Inflammatory macrophage treated with lipopolysaccharide for 4 hours (primary cell): ENCODE data around the gene PDRG1.
"Not testable (repeated sequence)": the region's sequence is repeated elsewhere in the genome, so short reads cannot be mapped to it uniquely, and the experiment has no call there.

Source experiments
- DNase-seq: peaks from one replicate; pipeline ENCODE4 v3.0.0-alpha.2; 2020

The PDRG1 gene

DNA sequence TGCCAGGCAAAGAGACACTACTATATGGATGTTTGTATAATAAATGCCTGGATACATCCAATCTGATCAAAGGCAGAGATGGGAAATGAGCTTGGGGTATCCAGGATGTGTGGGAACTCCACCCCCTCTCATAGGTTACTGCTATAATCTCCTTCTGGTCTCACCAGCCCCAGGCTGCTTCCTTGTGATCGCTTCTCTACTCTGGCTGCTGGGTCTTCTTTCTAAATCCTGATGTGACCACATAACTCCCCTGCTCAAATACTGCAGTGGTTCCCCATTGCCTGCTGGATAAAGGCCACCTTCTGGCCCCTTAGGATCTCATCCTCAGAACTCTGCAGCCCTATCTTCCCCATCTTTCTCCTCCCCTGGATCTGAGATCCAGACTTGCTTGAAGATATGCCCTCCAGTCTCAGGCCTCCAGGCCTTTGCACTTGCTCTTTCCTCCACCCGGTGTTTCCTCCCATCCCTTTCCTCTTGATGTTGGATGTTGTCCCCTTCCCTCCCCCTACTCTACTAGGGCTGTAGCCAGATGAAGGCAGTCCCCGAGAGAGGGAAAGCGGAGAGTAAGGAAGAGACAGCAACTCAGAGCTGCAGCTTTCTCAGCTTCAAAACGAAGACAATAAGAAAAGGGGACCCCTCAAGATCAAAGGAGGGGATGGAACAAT lies 15.3 kb upstream of the PDRG1 start:
- no peak for DNase-seq

DNA sequence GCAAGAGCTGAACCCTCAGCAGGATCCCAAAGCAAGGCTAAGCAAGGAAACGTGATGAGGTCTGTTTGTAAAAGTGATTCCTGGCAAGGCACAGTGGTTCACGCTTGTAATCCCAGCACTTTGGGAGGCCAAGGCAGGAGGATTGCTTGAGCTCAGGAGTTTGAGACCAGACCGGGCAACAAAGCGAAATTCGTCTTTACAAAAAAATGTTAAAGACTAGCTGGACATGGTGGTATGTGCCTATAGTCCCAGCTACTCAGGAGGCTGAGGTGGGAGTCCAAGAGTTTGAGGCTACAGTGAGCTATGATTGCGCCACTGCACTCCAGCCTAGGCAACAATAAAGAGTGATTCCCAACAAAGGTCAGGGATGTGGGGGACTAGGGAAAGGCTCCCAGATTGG lies 12.0 kb upstream of the PDRG1 start:
- DNase-seq, result no peak

DNA sequence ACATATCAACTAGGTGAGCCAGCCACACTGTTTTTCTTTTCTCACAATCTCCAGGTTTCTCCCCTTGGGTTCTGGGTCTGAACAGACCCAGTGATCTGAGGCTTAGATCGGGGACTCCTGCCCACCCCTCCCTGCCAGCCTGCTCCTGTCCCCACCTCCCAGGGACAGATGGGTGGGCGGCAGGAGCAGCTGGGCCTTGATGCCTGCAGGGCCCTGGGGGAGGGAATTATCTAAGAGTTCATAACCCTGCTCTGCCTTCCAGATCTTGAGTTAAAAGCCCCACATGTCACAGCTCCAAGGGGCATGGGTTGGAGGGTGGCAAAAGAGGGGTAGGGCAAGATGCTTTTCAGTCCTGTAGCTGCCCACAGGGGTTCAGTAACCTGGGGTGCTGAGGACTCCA lies 10.9 kb upstream of the PDRG1 start:
- no peak for DNase-seq

DNA sequence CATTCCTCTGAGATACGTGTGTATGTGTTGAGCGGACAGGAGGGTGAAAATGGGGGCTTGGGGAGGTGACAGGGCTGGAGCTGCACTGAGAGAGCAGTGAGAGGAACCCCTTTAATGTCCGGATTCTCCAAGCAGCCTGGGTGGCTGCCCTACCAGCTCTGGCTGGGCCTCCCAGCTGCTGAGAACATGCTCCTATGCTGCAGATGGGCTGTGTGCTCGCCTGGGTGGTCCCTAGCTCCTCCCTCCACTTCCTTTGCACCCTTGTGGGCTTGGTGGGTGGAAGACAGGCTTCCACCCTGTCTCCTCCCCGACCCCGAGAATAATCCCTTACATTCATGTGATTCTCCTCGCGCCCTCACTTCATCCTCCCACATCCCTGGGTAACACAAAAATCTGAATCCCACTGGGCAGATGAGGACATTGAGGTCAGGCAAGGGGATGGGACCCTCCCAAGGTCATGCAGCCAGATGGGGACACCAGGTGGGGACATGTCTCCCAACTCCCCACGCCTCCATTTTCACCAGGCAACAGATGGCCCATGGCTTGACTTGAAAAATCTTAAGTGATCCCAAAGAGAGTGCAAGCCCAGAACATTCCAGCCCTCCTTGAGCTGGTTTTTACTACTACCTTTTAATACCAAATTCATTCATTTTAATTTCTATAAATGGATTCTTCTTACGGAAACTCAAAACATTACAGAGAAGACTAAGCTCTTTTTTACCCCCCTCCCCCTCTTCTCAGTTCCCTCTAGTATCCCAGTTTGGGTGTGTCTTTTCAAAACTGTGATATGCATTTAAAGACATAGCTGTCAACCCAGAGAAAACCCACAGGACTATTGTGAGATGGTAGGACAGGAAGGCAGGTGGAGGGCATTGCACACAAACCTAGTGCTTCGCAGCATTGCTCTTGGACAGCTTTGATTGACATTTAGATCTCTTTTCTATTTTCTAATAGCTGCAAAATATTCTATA lies 5.0 kb upstream of the PDRG1 start:
- no peak for DNase-seq

DNA sequence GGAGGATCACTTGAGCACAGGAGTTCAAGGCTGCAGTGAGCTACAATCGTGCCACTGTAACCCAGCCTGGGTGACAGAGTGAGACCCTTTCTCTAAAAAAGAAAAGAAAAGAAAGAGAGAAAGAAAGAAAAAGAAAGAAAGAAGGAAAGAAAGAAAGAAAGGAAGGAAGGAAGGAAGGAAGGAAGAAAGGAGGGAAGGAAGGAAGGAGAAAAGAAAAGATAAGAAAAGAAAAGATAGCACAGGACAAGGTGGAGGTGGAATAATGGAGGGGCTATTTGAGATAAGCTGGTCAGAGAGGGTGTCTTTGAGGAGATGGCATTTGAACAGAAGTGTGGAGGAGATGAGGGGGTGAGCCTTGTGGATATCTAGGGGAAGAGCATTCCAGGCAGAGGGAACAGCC lies 2.7 kb upstream of the PDRG1 start:
- no peak for DNase-seq

DNA sequence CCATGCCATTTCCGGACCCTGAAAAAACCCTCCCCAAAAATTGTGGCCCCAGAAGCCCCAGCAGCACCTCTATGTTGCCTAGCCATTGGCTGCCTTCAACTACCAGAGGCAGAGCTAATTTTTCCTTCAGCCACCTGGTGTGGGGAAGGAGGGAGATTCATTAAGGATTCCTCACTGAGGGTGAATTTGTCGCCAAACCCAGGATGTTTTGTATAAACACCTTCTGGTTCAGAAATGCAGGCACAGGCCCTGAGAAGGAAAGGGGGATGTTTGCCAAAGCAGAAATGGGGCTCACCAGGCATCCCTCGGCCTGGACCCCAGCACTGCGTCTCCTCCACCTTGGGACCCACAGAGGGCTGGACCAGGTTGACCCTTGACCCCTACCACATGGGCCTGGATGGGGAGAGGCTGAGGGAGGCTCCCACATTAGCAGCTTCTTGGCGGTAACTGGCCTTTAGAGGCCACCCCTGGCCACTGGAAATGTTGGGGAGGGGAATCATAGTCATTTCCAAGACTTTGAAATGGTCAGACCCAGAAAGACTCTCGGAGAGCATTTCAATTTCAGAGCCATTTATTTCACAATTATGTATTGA lies 1.8 kb upstream of the PDRG1 start:
- no peak for DNase-seq

DNA sequence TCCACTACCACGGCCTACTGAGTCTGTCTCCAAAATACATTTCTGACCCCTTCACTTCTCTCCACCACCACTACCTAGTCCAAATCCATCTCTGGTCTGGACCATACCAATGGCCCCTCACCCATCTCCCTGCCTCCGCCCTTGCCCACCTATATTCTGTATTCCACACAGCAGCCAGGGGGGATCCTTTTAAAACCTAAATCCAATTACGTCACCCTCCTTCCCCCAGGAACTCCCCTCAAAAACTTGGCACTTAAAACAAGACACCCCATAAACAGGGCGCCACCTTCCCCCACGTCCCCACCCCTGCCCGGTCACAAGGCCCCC lies 680 bp downstream of the PDRG1 start:
- DNase-seq, result no peak

DNA sequence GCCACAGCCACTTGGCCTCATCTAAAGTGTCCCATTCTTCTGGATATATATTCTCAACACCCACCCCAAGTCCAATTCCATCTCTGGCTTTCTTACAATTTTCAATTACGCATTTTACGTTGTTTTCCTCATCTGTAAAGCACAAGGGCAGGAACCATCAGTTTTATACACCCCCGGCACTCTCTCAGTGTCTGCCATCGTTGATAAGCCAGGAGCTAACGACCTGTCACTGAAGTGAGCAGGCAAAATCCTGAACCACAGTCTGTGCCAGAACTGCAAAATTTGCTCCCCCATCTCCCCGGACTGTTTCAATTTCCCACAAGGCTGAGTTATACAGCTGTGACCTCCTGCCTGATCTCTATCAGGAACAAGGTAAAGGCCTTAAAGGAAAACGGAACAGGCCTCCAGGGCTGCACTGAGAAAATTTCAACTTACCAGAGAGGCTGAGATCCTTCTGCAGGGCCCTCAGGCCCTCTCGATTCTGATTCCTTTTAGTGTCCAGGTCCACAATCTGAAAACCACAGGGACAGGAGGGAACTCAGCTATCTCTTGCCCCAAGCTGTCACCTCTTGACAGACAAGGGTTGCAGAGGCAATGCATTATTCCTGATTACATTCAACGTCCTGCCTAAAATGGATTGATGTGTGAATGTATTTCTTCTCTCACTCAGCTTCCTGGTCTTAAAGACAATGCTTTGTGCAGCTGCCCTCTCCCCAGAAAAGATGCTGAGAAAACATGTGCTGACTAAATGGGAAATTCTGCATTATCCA lies 1.8 kb downstream of the PDRG1 start:
- no peak for DNase-seq

DNA sequence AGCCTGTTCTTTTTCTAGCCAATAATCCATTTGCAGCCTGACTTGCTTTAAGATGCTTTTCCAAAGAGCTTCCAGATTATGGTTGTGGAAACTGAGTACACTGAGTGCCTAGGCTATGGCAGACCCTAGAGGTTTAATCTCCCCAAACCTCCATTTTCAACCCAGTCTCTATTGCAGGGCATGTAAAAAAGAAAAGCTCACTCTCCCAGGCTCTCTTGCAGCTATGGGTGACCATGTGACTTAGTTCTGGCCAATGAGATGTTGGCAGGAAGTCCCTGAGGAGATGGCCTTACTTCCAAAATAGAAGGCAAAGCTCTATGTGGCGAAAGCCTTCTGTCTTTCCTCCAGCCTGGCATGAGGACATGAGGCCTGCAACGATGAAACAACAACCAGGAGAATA lies 3.8 kb downstream of the PDRG1 start:
- DNase-seq, result no peak

DNA sequence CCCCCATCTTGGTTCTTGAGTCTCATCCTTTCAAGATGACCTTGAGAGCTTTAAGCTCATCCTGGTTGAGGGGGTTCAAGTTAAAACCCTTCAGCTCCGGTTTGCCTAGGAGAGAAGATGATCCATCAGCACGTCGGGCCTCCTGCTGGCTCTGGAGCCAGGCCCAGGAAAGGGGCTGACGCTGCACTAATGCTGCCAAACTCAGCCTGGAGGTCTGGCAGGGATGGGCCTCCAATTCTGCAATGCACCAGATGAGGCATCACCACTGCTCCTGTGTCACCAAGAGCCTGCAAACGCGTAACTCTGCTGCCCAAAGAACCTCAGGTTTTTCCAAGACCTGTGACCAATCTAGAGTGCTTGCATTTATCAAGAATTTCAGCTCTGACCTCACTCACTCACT lies 6.1 kb downstream of the PDRG1 start:
- no peak for DNase-seq

DNA sequence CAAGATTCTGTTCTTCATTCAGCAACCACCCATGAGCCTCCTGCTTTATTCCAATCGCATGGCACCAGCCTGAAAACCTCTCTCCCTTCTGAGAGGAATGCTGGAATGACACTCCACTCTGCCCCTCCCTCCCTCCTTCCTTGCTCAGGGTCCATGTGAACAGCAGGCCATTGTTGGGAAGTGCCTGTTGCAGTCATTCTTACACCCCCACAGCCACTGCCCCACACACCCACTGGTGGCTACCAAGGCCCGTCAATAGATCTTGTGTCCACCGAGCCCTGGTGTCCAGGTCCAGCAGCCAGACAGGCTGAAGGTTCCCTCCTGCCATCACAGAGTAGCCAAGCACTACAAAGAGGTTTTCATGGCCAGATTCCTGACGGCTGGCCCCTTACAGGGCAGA lies 6.5 kb downstream of the PDRG1 start:
- no peak for DNase-seq

DNA sequence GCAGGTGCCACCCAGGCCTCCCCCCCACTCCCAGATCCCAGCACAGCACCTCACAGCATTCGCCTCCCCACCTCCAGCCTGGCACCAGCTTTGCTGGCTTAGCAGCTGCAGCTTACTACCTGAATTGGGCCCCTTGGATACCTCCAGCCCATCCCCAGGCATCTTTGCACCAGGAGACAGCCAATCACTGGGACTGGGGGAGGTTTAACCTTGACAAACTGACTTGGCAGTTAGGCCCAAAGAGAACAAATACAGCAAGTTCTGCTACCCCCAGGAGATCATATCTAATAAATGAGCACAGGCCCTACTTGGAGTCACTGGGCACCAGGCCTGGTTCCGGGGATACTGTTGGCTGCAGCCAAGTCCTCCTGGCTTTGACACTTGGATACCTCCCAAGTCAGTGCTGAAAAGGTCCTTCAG lies 8.8 kb downstream of the PDRG1 start:
- no peak for DNase-seq

DNA sequence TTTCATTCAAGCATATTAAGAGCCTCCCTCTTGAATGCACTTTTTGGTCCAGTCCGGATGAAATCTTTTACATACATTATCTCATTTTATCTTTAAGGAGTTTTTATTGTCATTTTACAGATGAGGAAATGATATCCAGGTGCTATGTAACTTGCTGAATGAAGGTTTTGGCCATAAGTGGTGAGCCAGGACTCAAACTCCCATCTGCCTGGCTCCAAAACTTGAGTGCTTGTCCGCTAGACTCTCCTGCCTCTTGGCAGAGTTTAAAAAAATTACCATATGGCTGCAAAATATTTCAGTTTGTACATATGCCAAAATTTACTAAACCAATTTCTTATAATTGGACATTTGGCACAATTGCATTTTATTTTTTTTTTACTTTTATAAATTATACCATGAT lies 12.2 kb downstream of the PDRG1 start:
- no peak for DNase-seq

DNA sequence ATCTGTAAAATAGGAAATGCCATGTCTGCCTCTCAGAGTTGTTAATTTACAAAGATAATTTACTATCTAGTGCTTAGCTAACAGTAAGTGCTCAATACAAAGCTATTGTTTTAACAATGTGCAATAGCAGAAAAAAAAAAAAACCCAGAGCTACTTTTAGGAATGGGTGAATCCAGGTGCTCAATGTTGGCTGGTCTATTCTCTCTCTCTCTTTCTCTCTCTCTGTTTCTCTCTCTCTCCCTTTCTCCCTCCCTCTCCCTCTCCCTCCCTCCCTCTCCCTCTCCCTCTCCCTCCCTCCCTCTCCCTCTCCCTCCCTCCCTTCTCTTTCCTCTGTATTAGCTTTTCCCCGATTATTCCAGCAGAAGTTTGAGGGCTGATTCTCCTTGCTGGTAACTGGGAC lies 14.0 kb downstream of the PDRG1 start:
- no peak for DNase-seq

DNA sequence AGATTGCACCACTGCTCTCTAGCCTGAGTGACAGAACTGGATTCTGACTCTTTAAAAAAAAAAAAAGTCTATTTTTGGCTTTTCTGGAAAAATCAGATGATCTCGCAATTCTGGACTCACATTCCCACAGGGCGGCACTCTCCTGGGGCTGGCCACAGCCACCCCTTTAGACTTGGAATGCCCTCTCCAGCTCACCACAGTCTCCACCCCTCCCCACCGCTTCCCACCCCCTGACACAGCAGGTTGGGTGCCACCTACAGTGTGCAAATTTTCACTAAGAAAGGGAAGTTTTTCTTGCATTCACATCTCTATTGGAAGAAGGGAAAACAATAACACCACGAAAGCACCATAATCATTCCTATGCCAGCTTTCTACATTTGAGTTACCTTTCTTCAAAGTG lies 15.4 kb downstream of the PDRG1 start:
- no peak for DNase-seq

DNA sequence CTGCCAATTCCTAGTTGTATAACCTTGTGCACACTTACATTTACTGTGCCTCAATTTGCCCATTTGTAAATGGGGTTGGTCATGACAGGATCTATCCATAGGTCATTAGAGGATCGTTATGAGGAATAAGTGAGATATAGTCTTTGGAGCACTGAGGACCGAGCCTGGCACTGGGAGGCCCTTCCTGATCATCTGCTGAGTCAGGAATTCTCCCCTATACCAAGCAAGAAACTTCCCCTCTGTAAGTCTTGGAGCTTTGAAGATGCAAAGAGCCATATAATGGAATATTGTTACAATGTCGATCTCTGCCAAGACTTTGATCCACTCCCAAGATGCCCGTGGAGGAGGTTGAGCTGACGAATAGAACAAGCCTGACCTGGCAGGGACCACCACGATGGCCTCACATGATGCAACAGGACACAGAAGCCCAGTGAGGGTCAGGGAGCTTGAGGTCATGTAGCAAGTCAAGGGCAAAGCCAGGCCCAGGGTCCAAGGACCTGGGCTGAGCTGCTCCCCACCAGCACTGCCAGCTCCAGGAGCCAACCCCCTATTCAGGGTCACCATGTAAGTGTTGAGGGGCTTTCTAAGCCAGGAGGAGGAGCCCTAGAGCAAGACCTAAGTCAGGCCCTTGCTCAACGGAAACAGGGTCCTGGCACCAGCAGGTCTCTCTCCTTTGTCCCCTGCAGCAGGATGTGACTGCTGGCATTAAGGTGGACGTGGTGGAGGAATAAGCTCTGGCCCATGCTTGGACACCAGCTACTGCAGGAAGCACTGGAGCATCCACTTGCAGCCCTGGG lies 16.7 kb downstream of the PDRG1 start:
- DNase-seq, result no peak

DNA sequence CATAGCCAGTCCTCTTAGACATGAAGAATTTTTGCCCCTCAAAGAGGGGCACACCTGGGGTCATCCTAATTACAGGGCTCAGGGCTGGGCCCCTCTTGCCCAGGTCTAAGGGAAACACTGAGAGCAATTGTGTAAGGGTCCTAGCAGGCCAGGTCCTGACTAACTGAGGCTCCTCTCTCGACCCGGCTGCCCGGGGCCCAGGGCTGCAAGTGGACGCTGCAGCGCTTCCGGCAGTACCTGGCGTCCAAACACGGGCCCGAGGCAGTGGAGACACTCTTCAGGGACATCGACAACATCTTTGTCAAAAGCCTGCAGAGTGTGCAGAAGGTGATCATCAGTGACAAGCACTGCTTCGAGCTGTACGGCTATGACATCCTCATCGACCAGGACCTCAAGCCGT lies 17.4 kb downstream of the PDRG1 start:
- no peak for DNase-seq

DNA sequence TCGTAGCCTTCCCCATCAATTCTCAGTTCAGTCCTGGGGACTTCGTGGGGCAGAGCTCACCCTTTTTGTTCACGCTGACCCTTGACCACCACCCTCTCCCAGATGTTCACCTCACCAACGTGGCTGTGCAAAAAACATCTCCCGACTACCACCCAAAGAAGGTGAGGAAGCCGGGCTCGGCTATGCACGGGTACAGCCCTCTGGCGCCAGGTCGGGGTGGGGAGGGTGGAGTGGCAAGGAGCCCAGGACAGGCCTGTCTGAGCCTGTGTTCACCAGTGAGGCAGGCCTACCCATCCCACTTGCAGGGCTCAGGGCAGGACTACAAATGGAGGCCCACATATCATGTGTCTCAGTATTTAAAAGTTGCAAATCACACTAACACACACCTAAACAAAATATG lies 18.1 kb downstream of the PDRG1 start:
- no peak for DNase-seq

DNA sequence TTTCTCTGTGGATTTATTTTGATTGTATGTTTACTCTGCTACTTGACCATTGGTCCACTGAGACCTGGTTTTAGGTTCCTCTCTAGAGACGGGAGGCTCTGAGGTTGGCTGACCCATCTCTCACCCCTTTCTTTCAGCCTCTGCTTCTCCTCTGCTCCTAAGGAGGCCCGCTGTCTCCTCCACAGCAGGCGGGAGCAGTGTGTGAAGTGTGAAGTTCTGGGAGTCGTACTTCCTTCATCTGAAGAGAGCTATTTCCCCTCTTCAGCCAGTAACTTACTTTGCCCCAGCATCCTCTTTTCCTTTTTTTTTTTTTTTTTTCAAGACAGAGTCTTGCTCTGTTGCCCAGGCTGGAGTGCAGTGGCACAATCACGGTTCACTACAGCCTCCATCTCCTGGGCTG lies 21.1 kb downstream of the PDRG1 start:
- peak; percentile 40 for DNase-seq

DNA sequence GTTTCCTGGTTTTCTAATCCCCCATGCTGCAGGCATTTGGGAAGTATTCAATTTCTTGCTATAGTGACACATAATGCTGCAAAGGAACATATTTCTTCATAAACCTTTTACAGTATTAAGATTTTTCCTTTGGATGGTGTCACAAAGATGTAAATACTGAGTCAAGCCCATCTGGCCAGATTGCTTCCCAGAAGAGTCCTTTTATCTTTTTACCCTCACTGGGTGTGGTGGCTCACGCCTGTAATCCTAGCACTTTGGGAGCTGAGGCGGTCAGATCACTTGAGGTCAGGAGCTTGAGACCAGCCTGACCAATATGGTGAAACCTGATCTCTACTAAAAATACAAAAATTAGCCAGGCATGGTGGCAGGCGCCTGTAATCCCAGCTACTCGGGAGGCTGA lies 22.2 kb downstream of the PDRG1 start:
- not testable (repeated sequence) for DNase-seq

DNA sequence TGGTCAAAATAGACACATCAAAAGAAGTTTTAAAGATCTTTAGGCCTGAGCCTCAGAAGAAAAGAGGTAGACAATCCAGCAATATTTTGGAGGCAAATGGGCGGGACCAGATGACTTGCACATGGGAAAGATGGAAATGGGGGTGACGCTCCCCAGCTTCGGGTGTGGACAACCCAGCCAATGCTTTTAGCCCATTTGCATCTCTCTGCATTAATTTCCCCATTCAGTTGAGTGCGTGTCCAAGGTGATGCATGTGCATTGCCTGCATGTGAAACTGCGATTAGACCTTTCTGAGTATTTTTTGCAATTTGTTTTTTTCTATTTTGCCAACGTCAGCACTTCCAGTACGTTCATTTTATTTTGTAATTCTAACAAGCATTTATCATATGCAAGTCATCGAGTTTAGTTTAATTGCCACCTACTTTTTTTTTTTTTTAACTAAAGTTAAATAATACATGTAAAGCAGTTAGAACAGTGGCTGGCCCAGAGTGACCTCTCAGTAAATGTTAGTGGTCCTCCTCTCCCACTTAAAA lies 24.2 kb downstream of the PDRG1 start:
- no peak for DNase-seq

DNA sequence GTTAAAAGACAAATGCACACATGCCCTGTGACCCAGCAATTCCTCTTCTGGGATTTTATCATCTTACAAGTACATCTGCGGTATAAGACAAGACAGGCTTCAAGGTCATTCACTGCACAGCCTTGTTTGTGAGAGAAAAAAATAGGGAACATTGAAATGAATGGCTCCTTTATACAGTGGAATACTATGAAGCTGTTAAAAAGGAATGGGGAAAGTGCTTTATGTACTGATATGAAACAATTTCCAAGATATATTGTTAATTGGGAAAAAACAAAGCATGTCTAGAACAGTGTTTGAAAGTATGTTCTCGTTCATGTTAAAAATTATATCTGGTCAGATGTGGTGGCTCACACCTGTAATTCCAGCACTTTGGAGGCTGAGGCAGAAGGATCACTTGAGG lies 25.4 kb downstream of the PDRG1 start:
- DNase-seq, result no peak
